Prostate gland (tissue), 2 donors: Measurements from ENCODE around the gene STK11. TPM values are rescaled to one million over a fixed set of nuclear protein-coding genes. Genes with fewer than 3 reads are reported as not detected.
A peak's percentile ranks its signal among the peaks of the same experiment; 100 is the strongest.

Experiments used
- DNase-seq: peaks from one replicate; pipeline ENCODE4 v3.0.0-alpha.2; 2019; ENCODE audit warnings: low spot score
- H3K27ac ChIP-seq, 2 donors: fragments of 200-600 bp; sonication (generic); 2 replicates each; pipeline ENCODE4 v1.5.1; 2017 to 2019
- H3K27me3 ChIP-seq: fragments of 200-600 bp; sonication (generic); replicated peaks from 2 replicates; pipeline ENCODE4 v1.5.1; 2019; ENCODE audit not compliant: insufficient read depth
- H3K36me3 ChIP-seq, 2 donors: fragments of 200-600 bp; sonication (generic); 1 replicate in 1 of 2; 2 replicates in 1 of 2; pipeline versions ENCODE4 v1.5.1 to v1.8.1; 2017 to 2019
- H3K4me1 ChIP-seq: fragments of 200-600 bp; sonication (generic); replicated peaks from 2 replicates; pipeline ENCODE4 v1.5.1; 2019
- H3K4me3 ChIP-seq, 2 donors: fragments of 200-600 bp; sonication (generic); 2 replicates each; pipeline ENCODE4 v1.5.1; 2017 to 2019
- H3K9me3 ChIP-seq: fragments of 200-600 bp; sonication (generic); 2 replicates; pipeline ENCODE4 v1.5.1; 2017
- CTCF ChIP-seq, 4 experiments: fragments of 200-600 bp in 2 of 4; fragments of 450-650 bp in 2 of 4; sonication (generic) in 2 of 4; IDR thresholded peaks; 1 replicate in 3 of 4; 2 replicates in 1 of 4; pipeline ENCODE4 v1.5.1; 2016 to 2019; ENCODE audit warnings: antibody characterized with exemption in 4 of 4, mild to moderate bottlenecking in 2 of 4, moderate library complexity in 2 of 4
- POLR2A ChIP-seq: fragments of 450-650 bp; IDR thresholded peaks from one replicate; pipeline ENCODE4 v1.6.1; 2016; ENCODE audit warnings: antibody characterized with exemption, mild to moderate bottlenecking
- POLR2AphosphoS5 ChIP-seq: sonication (generic); formaldehyde crosslinking; IDR thresholded peaks from one replicate; pipeline ENCODE4 v1.6.1; 2017; ENCODE audit warnings: antibody characterized with exemption
- WGBS: methylation state at CpG from one replicate; pipeline ENCODE4 v1.1.5; 2018; 5-methylcytosine and 5-hydroxymethylcytosine counted together
- intact Hi-C: fragments of 100-400 bp; cut with DNase I; formaldehyde crosslinking; loops from one replicate; pipeline ENCODE4 v1.14.2; 2022
- total RNA-seq, 2 donors: library from RNA; depleted of rRNA; stranded (reverse); fragments of >200 nt; gene quantifications; one replicate each; pipeline ENCODE4 v1.1.0, GENCODE V29; 2016

Gene STK11
- total RNA-seq, 2 donors from 2014 or later = 75.1 to 157 TPM

DNA sequence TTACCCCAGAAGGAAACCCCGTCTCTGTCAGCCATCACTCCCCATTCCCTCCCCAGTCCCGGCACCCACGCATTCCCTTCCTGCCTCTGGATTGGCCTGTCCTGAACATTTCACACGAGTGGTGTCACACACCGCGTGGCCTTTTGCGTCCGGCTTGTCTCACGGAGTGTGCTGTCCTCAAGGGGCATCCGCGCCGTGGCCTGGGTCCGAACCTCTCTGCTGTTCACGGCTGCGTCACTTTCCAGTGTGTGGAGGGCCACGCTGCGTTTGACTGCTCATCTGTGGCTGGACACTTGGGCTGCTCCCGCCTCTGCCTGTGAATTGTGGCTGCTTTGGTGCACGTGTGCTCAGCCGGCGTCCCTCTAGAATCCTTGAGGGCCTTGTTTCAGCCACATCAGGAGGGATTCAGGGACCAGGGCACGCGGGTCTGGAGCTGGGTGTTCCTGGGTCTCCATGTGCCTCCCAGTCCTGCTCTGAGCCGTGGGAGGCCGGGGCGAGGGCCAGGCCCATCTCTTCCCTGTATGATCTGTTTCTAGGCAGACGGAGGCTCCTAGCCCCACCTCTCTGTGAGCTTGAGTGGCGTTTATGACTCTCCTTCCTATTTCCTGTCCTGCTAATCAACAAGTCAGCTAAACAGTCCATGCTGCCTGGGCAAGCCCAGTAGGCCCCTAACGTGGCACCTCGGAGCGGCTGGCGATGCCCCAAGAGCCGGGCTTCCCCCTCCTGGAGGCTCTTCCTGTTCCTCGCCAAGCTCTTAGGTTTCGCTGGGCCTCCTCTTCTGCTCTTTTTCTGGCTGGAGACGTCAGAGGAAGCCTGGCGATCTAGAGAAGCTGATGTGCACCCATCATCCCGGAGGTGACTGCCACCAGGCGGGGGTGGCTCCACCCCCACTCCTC, 8.1 kb downstream of the STK11 start:
- intact Hi-C loops = no loop called here
- 32% methylated on average over 39 of the region's 39 CpGs for WGBS
- TF ChIP-seq POLR2AphosphoS5 (peak; percentile 94), CTCF (IDR thresholded peaks at IDR 0.05) (no peak), POLR2A (peak; percentile 79)
- Histone ChIP-seq H3K4me1 (peaks cover 39% of the 10 kb centered on the region), H3K9me3 (no peaks in the 10 kb centered on the region), H3K4me3 (no peak overlapping the region), H3K27ac (peak overlapping the region; percentile 80 to 84), H3K36me3 (no peaks in the 10 kb centered on the region), H3K27me3 (no peaks in the 10 kb centered on the region)
- DNase-seq = peak; percentile 88

DNA sequence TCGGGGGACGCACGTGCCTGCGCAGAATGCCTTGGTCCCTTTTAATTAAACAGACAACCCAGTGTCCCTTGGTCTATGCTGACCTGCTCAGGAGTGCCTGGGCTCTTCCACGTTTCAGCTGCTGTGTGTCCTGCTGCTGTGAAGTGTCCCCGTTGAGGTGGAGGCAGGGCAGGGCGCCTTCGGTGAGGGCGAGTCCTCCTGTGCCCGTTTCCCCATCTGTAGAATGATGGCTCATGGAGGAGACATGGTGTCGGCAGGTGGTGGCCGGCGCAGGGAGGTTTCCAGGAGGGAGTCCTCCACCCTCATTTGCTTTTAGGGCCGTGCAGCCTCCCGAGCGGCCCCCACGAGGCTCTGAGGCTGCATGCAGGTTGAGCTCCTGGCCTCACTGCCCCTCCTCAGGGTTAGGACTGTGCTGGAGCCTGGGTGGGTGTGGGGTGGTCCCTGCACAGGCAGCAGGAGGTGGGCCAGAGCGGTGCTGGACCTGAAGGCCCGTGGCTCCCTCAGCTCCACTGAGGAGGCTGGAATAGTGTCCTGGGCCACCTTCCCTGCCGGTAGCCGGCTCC, 8.8 kb downstream of the STK11 start:
- no peaks in the 10 kb centered on the region for H3K36me3 ChIP-seq
- no peak for TF ChIP-seq CTCF (IDR thresholded peaks at IDR 0.05)
- no peak for TF ChIP-seq POLR2A
- TF ChIP-seq POLR2AphosphoS5 = no peak
- DNase-seq = no peak
- no peaks in the 10 kb centered on the region for H3K27me3 ChIP-seq
- WGBS = 35% methylated on average over 18 of the region's 21 CpGs
- intact Hi-C loops = no loop called here
- H3K27ac ChIP-seq = peak overlapping the region; percentile 80 to 84
- no peak overlapping the region for H3K4me3 ChIP-seq
- peaks cover 39% of the 10 kb centered on the region for H3K4me1 ChIP-seq
- no peaks in the 10 kb centered on the region for H3K9me3 ChIP-seq

DNA sequence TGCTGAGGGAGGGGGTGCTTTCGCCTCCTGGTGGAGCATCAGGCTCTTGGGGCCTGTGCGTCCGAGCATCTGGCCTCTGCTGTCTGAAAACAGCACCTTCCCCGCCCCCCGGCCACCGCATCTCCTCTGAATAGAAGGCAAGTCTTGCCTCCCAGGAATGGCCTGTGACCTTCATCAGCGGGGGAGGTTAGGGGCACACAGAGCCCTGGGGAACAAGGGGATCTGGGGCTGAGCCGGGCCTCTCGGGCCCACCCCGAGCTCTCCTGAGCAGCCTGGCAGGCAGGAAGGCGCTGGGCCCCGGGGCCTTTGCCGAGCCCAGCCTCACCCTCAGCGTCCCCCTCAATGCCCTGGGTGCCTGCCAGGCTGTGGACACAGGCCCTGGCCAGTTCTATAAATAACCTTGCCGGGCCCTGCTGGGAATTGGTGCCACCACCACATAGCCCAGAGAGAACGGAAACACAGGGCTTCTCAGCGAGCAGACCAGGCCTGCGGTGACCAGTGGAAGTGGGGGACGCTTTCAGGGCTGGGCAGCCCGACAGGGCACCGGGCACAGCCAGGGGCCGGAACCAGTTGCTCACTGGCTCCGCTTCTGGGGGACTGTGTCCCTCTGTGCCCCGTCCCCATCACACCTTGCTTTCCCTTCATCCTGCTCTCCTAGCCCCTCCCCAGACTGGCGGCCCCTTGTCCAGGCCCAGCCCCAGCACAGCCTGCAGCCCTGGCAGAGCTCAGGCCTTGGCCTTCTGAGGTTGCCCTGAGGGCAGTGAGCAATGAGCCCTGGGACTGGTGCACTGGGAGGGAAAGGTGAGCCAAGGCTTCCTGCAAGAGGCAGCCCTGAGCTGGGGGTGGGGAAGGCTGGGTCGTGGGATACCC, 9.5 kb downstream of the STK11 start:
- no peak overlapping the region for H3K4me3 ChIP-seq
- peak overlapping the region; percentile 80 to 84 for H3K27ac ChIP-seq
- 48% methylated on average over 26 of the region's 26 CpGs for WGBS
- TF ChIP-seq POLR2AphosphoS5 (no peak), POLR2A (no peak), CTCF (IDR thresholded peaks at IDR 0.05) (no peak)
- intact Hi-C loops = no loop called here
- no peaks in the 10 kb centered on the region for H3K9me3 ChIP-seq
- H3K36me3 ChIP-seq = no peaks in the 10 kb centered on the region
- H3K4me1 ChIP-seq = peaks cover 34% of the 10 kb centered on the region
- no peaks in the 10 kb centered on the region for H3K27me3 ChIP-seq
- no peak for DNase-seq

- Histone ChIP-seq H3K27me3 (no peaks in the 10 kb centered on the region), H3K9me3 (no peaks in the 10 kb centered on the region), H3K36me3 (no peaks in the 10 kb centered on the region), H3K4me3 (no peak overlapping the region), H3K4me1 (peaks cover 25% of the 10 kb centered on the region), H3K27ac (no peak overlapping the region)
- intact Hi-C loops = no loop called here
- TF ChIP-seq CTCF (IDR thresholded peaks at IDR 0.05) (no peak), POLR2A (no peak)
- no peak for DNase-seq
- 80% methylated on average over 12 of the region's 12 CpGs for WGBS
Observed at GRCh38 chr19:1216756-1217155, 11.2 kb downstream of the STK11 start.
